DMS 273 treated with DMSO at 0.1 percent for 48 hours (cell line): ENCODE data around the gene TREM2.
"Not testable (repeated sequence)": the region's sequence is repeated elsewhere in the genome, so short reads cannot be mapped to it uniquely, and the experiment has no call there.

Source experiments
- DNase-seq: peaks from one replicate; lab custom pipeline; 2025; lab: John Stamatoyannopoulos, UW

TREM2 gene

DNA sequence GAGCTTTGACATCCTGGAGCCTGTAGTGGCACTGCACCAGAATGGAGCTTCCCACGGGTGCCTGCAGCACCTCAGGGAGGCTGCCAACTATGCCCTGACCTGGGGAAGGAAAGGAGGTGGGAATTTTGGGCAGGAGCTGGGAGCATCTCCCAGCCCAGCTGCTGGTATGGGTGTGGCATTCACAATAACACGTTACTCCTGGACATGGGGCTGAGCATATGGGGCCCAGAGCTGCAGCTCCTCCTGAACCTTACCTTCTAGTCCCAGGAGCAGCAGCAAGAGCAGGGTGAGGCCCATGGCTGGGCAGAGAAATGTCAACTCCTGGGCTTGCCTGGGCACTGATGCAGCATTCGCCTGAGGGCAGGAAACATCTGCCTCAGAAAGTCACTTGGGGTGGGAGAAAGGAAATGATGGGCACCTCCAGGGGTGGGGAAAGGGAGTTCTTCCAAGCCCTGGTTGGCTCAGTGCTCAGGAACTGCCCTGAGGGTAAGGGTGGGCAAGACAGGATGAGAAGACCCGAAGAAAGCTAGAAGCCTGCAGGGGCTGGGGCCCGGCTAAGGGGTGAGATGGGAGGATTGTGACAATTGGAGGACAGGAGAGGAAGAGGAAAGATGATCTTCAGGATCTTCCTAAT, 8.8 kb downstream of the TREM2 start, which contains the start of gene TREML1:
TSS of gene TREML1 (minus strand) at position 356 of the 634 bp plus-strand sequence. CDS start at position 297, 59 bp downstream.
- DNase-seq = no peak

GRCh38 chr6:41153451-41153850, 9.5 kb downstream of the TREM2 start:
- no peak for DNase-seq

DNA sequence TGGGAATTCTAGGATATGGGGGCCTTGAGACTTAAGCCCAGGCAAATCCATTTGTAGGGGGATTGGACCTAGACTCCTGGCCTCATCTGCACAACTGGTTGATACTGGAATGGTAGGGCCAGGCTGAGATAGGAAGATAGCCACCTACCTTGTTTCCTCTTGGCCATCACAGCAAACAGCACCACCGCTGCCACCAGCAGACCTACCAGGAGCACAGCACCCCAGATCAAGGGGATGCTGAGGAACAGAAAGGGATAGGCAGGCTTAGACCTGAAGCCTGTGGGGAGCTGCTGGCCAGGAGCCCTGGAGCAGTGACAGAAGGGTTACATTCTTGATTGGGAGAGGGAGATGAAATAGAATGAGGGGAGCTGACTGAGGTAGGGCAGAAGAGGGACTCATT, 12.2 kb downstream of the TREM2 start:
- DNase-seq = no peak

- DNase-seq = no peak
These were observed 15.0 kb downstream of the TREM2 start for GRCh38 chr6:41147917-41148316.

DNA sequence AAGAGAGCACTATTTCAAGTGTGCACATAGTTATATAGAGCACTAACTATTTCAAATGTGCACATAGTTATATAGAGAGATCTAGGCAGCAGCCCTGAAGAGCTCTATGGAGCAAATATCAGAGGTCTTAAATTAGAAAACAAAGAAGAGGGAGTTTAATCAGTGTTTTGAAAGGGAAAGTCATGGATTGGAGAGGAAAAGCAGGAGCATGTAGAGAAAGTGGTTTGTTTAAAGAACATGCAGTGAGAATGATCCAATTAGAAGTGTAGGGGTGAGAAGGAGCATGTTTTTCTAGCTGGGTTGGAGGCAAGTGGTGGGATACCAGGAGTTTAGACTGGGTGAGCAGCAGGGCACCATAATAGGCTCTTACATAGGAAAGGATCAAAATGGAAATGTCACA, 26.0 kb downstream of the TREM2 start:
- no peak for DNase-seq

DNA sequence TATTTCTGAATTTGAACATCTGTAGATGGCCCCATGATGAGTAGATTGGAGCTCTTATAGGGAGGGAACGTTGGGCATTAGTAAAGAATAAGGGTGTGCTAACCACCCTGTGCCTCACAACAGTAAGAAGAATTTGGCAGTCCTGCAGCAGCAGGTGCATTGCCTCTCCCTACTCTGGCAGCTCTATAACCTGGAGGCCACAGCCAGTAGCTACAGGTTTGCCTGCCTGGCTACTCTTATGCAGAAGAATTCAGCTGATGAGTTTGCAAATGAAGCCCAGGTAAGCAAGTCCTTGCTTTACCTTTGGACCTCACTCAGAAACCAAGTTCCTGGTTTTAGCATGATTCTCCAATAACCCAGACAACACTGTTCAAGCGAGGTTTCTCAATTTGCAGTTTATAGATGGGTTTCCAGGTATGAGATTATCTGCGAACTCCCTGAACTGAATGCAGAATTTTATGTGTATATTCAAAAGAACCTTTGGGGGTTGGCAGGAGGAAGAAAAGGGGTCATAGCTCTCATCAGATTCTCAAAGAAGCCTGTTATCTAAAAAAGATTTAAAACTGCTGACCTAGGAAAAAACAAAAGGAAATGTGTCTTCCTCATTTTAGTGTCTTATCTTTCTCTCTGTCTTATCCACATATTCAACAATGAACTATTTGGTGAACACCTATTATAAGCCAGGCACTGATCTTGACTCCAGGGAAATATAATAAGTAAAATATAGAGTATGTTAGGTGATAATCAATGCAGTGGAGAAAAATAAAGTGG, 27.7 kb downstream of the TREM2 start:
- DNase-seq = no peak

DNA sequence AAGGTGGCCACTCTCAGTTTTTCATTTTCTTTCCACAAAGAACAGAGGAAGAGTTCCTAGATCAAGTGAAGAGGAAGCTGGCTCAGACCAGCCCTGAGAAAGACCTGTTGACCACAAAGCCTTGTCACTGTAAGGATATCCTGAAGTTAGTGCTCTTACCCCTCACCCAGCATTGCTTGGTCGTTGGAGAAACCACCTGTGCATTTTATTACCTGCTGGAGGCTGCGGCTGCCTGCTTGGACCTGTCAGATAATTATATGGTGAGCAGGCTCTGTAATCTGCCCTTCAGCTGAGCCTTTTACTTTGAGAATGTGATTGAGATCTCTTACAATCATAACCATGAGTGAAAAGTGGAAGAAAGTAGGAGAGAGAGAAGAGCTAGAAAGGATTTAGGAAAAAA, 30.7 kb downstream of the TREM2 start:
- no peak for DNase-seq

DNA sequence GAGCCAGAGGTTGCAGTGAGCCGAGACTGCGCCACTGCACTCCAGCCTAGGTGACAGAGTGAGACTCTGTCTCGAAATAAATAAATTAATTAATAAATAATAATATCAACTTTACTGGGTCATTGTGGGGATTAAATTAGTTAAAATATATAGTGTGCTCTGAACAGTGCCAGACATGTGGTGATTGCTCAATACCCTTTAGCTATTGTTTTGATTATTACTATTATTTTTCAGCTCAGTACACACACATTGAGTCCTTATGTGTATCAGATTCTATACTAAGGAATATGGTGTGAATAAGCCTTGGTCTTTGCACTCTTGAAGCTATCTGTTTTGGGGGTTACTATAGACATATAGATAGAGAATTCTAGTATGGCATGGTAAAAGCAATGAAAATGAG, 37.6 kb downstream of the TREM2 start:
- no peak for DNase-seq

- no peak for DNase-seq
These were observed 40.0 kb downstream of the TREM2 start for GRCh38 chr6:41122918-41123317.

DNA sequence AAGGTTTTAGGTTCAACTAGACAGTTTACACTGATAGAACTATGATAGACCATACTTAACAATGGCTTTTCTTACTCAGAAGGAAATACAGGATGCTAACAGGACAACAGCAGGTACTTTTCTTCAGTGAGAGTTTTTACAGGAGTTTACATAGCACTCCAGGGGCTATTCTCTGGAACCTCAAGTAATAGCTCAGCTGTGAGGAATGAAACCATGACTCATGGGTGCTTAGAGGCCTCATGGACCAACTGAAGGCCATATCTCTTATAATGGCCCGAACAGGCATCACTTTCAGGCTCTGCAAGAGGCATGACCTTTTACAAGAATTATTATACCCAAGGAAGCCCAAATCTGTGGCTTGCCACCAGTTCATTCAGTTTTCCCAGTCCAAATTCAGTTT, 40.5 kb downstream of the TREM2 start:
- no peak for DNase-seq

GRCh38 chr6:41120058-41120457, 42.9 kb downstream of the TREM2 start:
- DNase-seq = no peak

DNA sequence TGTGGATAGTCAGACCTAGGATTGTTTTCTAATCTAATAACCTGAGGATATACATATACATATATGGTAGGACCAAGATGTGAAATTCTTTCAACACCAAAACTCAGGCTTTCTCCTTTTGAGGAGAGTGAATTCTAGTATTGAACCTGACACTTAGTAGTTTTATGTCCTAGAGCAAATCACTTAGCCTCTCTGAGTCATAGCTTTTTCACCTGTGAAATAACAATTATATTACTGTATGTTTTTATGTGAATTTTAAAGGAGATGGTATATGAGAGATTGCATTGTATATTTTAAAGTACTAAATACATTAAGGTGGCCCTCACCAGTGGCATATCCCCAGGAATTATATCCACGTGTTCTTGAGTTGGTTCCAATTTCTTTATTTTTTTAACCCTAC, 43.4 kb downstream of the TREM2 start:
- DNase-seq = no peak

DNA sequence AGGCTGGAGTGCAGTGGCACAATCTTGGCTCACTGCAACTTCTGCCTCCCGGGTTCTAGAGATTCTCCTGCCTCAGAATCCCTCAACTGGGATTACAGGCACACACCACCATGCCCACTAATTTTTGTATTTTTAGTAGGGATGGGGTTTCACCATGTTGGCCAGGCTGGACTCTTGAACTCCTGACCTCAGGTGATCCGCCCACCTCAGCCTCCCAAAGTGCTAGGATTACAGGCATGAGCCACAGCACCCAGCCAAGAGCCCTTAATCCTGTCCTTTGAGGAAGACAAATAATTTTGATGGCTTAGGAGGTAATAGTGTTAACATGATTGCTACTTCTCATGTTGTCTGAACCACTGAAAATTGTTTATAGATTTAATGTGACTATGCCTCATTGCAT, 47.9 kb downstream of the TREM2 start:
- not testable (repeated sequence) for DNase-seq

GRCh38 chr6:41111017-41111416, 51.9 kb downstream of the TREM2 start:
- DNase-seq = no peak
